Testis (tissue), 2 donors: ENCODE measurements around the gene TAX1BP3.

Source experiments
- POLR2A ChIP-seq: fragments of 450-650 bp; IDR thresholded peaks from one replicate; pipeline ENCODE4 v1.6.1; 2017; ENCODE audit warnings: antibody characterized with exemption, mild to moderate bottlenecking, moderate library complexity
- TF ChIP-seq, protein P1 (sequence below), 3 experiments: fragments of 450-650 bp in 2 of 3; fragments of 200-600 bp in 1 of 3; sonication (generic) in 1 of 3; IDR thresholded peaks; one replicate each; pipeline ENCODE4 v1.5.1; 2016 to 2019; ENCODE audit warnings: antibody characterized with exemption in 3 of 3, mild to moderate bottlenecking in 2 of 3, moderate library complexity in 1 of 3

DNA sequence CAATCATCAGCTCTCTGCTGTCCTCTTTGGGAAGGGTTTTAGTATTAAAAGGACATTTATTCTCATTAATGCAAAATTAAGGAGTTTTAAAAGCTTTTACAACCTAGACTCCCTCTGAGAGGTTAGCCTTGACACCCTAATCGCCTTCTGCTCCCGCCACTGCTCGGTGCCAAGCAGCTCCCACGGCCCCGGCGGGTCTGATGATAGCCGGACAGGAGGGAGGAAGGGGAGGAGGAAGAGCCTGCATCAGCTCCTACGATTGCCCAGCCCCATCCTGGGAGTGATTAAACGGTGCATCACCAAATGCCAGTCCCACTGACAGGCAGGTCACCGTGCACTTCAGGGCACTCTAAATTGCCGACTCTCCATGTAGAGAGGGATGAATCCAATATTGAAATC is 40.6 kb downstream of the TAX1BP3 start:
- TF ChIP-seq, protein P1, sequence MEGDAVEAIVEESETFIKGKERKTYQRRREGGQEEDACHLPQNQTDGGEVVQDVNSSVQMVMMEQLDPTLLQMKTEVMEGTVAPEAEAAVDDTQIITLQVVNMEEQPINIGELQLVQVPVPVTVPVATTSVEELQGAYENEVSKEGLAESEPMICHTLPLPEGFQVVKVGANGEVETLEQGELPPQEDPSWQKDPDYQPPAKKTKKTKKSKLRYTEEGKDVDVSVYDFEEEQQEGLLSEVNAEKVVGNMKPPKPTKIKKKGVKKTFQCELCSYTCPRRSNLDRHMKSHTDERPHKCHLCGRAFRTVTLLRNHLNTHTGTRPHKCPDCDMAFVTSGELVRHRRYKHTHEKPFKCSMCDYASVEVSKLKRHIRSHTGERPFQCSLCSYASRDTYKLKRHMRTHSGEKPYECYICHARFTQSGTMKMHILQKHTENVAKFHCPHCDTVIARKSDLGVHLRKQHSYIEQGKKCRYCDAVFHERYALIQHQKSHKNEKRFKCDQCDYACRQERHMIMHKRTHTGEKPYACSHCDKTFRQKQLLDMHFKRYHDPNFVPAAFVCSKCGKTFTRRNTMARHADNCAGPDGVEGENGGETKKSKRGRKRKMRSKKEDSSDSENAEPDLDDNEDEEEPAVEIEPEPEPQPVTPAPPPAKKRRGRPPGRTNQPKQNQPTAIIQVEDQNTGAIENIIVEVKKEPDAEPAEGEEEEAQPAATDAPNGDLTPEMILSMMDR (IDR thresholded peaks at IDR 0.05) = no peak
- TF ChIP-seq POLR2A = no peak
